Activated gamma-delta T cell treated with anti-CD3 and anti-CD28 coated beads, Interleukin-2, amount 50 U/mL, for 16 hours (primary cell): ENCODE data around the gene NRCAM.
"Not testable (repeated sequence)": the region's sequence is repeated elsewhere in the genome, so short reads cannot be mapped to it uniquely, and the experiment has no call there.

ENCODE experiments used
- DNase-seq: peaks from one replicate; pipeline ENCODE4 v3.0.0-alpha.2; 2020; ENCODE audit warnings: low read depth

NRCAM gene

DNA sequence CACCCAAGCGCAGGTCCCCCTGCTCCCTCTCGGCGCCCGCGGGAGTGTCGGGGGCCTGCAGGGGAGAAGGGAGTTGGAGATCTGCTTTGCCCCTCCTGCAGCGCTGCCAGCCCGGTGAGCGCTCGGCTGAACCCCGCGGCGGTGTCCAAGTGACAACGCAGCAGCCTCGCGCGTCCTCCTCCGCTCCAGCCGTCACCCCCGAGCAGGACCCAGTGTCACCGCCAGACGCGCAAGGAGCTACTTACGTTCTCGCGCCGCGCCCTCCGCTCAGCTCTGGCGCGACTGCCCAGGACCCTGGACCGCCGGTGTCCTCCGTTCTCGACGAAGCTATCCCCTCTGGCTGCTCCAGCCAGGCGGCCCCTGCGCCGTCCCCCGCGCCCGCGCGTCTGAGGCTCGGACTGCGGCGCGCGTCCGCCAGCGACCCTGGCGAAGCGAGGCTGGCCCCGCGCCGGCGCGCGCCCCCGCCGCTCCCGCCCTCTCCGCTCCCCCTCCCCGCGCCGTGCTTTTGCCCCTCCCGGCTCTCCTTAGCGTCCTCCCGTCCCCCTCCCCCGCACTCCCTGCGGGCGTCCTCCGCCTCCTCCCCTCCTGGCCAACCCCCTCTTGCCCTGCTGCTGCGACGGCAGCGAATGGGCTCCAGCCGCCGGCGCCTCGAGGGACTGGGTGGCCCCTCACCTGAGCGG is at the start of gene NRCAM:
NRCAM (minus strand) TSS at position 439 of the 680 bp plus-strand sequence. CDS start 216,372 bp downstream, outside the sequence.
- DNase-seq = no peak

DNA sequence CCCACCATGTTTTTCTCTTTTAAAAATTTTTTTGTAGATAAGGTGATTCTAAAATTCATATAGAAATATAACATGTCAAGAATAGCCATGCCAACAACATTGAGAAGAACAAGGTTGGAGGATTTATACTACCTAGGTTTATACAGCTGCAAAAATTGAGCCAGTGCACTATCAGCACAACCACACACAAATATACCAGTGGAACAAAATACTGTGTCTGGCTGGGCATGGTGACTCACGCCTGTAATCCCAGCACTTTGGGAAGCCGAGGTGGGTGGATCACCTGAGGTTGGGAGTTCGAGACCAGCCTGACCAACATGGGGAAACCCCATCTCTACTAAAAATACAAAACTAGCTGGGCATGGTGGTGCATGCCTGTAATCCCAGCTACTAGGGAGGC is 48.3 kb upstream of the NRCAM start:
- DNase-seq = not testable (repeated sequence)

DNA sequence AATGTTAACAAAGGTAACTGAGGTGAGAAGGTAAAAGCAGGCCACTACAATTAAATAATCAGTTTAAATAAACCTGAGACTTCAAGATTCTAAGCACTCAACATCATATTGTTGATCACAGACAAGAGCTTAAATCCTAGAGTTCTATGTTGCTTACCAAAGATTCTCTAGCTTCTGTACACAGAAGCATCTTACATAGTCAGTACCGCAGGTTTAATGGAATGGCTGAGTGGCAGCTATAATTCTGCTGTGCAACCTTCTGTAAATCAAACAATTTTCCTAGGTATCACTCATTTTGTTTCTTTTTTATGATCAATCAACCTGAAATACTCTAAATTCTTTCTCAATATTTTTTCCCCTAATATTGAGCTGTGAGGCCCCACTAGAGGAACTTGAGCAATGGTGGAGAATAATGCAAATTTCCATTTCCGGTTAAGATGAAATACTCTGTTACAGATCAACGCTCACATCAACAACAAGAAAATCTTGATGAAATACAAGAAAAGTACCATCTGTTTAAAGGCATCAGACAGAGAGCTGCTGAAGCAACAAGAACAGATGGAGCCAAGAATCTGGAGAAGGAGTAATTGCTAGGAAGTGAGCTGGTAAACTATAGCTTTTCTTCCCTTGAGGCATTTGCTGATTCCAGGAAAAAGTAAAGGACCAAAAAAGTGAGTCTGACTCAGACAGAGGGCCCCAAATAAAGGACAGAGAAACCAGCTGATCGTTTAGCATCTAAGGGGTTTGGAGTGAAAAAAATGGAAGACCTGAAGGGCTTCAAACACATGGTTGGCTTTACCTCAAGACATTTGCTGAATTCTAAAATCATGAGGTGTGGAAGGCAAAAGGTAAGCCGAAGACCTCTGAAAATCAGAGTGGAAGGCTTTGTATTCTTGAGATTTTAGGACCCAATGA is 47.1 kb upstream of the NRCAM start:
- no peak for DNase-seq

DNA sequence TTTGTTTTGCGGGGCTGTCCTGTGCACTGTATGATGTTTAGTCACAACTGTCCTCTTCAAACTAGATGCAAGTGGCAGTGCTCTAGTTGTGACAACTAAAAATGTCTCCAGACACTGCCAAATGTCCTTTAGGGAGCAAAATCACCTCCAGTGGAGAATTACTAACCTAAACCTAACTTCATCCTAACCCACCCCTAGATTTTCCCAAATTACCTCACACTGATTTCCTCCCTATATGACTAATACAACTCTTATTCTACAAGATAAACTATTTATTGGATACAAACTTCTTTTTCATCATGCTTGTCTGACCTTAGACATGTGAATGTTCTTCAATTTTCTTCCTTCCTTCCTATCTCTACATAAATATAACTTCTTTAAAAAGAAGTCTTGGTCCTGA is 43.3 kb upstream of the NRCAM start:
- no peak for DNase-seq

DNA sequence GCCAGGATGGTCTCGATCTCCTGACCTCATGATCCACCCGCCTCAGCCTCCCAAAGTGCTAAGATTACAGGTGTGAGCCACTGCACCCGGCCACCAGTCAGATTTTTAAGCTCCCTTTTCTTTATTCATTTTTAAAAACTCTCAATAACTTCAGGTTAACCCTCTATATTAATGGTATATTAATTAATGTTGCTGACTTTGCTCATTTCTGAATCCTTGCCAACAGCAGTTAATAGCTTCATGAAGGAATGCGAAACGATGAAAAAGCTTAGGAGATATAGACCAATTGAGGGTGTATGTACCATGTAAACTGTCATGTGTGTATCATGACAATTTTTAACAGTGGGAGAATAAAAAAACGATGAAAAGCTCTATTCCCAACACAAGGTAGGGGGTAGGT is 42.2 kb upstream of the NRCAM start:
- no peak for DNase-seq

DNA sequence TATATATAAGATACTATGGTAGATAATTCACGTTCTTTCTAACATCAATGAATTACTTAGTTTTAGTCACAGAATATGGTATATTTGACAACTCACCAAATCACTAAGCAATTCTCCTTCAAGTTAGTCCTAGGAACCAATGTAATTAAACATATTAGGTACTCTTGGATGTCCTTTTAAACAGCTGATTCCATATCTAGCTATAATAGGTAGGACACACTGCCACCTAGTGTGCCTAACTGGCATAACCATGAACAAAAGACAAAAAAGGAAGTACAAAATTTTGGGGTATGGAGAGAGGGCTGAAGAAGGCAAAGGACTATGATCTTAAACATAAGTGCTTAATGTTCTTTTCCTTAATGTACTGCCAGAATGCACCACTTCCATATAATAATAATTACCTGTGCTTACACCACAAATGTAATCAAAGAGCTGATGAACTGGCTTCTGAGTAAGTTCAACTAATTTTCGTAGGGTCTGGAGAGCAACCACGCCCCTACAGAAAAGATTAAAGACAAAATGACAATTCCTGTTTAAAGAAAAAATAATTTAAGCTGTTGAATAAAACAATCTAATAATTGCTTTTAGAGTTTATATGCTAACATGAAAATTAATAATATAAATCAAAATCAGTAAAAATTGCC is 41.0 kb upstream of the NRCAM start:
- DNase-seq = no peak

DNA sequence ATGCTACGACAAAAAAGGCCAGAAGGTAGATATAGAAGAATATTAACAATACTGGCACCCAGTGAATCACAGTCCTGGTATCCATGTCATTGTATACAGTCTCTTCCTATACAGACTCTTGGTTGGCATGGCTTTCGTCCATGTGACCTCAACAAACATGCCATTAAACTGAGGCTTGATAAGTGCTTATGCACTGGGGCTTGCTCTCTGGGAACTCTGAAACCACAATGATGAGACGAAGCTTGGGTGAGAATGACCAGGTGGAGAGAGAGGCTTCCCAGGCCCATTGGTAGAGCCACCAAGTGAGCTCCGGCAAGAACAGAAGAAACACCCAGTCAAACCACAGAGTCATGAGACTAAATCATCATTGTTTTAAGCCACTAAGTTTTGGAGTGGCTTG is 36.5 kb upstream of the NRCAM start:
- DNase-seq = no peak

DNA sequence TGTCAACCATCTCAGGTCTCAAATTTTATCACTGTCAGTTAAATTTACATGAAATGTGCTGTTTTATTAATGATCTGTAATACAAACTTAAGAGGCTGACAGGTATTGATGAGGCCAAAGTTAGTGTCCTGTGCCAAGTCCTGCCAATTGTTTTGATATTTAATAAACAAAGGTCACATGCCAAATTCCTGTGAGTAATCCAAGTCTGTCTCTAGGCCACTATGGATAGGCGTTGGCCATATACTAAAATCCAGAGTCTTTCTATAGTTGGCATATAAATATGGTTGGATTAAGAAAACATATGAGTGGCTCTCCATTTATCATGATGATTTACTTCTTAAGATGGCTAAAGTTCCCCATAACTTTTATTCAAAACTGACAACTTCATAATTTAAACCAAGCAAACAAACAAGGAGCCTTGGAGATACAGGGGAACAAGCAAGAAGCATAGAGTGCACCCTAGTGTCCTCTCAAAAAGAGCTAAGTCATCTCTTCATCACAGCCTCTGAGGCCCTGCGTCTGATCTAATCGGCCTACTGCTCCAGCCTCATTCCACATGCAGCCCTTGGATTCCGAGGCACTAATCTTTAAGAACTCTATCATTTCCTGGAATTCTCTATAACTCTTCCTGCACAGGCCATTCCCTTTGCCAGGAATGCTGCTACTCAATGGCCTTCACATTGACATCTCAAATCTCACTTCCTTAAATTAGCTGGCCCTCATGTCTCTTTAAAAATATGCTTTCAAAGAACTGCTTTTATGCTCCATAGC is 32.7 kb upstream of the NRCAM start:
- DNase-seq = no peak

DNA sequence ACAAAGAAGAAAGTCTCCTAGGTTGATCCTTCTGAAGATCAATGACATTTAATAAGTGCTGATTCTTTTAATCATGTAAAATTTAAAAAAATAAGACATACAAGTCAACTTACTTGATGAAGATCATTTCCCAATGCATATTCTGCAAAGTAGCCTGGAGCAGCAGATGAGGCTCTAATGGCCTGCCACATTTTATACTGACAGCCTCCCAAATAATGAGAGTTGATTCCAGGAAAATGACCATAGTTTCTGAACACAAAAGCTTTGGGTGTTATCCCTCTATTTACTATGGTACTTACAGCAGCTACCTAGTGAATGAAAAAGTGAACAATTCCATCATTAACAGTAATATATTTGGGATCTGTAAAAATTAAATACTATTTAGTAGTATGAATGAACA is 31.4 kb upstream of the NRCAM start:
- DNase-seq = no peak

DNA sequence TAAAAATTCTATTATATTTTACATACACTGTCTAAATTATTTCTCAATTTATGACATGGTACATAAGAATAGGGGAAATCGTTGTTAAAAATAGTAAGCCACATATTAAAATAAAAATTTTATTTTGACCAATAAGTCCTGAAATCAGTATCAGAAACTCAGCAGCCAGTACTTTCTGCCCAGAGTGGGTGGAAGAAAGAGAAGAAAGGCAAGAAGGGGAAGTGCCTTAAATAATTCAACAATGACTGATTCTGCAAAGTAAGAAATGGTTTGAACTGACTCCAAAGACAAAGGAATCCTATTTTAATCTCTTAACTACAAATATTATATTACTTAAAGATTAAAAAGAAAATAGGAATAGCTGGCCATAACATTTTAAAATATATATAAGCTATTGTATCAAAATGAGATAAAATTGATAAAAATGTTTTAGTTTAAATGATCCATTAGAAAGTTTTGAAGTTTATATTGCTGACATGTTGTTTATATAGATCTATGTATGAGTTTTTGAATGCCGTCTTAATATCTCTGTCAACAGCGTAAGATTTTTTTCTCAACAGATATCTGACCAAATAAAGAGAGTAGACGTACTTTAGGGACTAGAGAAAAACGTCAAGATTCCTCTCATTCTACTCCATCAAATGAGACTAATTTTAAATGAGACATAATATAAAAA is 30.2 kb upstream of the NRCAM start:
- DNase-seq = no peak

DNA sequence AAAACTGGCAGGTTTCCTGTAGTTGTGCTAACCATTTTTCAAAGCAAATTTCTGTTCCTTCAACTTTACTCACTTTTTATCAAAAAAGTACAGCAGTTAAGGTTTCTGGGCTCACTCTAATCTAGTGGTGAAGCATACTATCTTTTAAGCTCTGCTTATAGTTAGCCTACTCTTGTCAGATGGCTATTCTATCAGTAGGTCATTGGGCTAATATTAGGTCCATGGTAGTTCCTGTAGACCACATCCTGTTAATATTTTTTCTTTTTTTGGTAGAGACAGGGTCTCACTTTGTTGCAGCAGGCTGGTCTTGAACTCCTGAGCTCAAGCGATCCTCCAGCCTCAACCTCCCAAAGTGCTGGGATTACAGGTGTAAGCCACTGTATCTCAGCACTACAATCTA is 27.9 kb upstream of the NRCAM start:
- DNase-seq = no peak

DNA sequence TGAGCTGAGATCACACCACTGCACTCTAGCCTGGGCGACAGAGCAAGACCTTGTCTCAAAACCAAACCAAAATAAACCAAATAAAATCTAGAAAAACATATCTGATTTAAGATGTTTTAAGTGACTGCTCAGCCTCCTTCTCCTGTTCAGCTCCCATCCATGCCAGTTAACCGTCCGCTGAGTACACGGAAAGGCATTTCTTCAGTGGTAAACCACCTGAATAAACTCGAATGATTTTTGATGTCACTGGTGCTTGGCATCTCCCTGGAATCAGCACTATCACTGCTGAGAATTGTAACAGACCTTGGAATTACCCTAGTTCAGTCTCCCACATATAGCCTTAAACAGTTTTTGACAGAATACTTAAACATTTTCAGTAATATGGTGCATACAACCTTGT is 24.1 kb upstream of the NRCAM start:
- DNase-seq = no peak

DNA sequence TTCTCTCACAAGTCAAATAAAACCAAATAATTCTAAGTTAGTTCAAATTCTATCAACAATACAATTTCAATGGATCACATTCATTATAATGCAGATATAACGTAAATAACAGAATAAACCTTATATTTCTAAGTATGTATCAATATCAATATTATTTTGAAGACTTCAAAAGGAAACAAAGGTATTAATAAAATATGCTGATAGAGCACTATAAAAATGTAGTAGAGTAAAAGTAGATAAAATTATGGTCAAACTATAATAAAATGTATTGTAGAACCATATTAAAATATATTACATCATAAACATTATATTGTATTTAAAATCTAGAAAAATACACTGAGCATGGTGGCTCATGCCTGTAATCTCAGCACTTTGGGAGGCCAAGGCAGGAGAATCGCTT is 23.5 kb upstream of the NRCAM start:
- DNase-seq = no peak

DNA sequence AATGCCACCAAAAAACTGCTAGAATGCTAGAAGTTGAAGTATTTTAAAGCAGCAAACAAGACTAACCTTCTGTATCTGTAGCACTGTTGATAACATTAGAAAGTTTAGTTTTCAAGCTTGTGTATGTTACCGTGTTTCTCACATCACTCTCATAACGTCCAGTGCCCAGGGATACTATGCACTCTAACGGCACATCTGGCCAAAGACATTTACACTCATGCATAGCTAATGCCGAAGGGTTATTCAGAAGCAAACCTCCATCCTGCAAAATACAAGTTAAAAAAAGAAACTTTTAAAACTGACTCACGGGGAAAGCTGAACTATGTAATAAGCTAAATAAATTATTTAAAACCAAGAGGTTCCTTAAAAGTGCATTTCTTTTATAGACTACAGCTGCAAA is 22.9 kb upstream of the NRCAM start:
- DNase-seq = no peak

DNA sequence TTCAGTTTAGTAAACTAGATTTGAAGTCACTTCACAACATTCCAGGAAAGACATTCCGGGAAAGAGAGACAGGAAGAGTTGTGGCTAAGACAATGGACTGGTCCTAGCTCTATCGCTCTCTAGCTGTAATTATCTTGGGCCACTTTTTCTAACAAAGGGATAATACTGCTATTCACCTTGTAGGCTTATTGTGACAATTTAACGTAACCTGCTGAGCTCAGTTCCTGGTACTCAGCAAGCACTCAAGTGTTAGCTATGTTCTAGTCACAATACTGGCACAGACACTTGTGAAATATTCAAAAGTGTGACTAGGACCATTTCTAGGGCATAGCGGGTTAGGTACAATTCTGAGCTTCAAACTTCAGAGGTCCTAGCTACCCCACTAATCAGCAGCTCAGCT is 12.0 kb upstream of the NRCAM start:
- DNase-seq = no peak

DNA sequence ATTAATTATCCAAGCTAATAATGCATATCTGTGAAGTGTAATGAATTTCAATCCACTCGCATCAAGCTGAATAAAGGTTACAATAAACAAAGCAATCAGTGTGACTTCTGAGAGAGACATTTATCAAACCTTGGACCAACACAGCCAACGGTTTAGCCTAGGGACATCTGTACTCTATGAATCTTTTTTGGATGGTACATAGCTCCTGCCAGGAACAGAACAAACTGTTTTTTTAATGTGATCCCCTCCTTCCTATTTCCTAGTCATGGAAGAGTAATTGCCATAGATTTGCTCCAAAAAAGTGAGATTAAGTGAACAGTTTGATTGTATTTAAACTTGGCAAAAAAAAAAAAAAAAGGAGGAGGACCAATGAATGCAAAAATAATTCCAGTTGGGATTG is 11.2 kb upstream of the NRCAM start:
- DNase-seq = no peak

DNA sequence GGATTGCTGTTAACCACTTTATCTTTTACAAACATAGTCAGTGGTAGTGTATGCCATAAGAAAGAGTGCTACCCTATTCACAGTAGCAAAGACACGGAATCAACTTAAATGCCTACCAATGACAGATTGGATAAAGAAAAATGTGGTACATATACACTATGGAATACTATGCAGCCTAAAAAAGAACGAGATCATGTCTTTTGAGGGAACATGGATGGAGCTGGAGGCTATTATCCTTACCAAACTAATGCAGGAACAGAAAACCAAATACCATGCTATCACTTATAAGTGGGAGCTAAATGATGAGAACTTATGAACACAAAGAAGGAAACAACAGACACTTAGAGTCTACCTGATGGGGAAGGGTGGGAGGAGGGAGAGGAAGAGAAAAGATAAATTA is 10.1 kb upstream of the NRCAM start:
- DNase-seq = not testable (repeated sequence)

DNA sequence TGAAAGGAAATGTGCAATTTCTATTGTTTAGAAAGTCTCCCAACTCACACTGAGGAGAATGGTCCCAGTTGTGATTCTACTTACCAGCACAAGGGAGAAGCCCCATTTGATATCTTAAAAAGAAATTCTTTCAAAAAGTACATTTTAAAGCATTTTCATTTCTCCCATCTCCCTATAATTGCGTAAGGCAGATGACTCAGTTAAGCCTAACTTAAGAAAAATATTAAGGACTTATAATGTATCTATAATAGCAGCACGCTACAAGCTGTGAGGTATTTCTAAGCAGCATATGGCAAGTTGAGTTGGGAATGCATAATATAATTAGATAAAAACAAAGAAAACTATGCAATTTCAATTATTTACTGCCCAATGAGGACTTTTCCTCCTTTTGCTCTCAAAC is 8.5 kb upstream of the NRCAM start:
- DNase-seq = no peak

DNA sequence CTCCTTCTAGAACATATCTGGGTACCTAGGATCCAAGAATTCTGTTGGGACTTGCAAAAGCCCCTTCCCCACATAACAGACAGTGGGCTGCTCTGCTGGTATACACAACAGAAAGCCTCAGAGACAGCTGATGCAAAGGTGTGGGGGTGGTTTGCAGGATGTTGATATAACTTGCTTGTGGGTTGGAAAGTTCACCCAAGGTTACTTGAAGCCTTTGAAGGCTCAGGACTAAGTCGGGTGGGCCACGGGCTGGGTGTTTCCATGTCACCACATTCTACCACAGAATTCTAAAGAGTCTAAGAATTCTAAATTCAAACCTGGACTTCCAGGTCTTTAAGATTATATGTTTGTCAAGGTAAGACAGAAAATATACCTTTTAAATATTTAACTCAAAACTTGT is 7.4 kb upstream of the NRCAM start:
- DNase-seq = no peak

DNA sequence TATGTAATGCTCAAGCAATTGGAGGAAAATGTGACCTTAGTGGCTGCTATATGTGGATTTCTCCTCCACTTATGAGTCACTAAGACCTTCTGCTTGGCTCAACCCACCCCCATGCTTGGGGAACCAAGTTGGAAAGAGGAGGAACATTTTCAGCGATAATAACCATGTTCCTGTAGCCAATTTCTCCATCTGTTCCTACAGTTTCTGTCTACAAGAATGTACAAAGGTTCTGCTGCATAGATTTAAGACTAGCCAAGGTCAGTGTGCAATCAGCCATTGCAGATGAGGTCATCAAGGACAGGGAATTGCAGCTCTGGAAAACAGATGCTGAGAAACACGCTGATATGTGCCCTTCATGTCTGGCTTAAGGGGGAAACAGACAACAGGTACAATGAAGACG is 5.6 kb upstream of the NRCAM start:
- no peak for DNase-seq

DNA sequence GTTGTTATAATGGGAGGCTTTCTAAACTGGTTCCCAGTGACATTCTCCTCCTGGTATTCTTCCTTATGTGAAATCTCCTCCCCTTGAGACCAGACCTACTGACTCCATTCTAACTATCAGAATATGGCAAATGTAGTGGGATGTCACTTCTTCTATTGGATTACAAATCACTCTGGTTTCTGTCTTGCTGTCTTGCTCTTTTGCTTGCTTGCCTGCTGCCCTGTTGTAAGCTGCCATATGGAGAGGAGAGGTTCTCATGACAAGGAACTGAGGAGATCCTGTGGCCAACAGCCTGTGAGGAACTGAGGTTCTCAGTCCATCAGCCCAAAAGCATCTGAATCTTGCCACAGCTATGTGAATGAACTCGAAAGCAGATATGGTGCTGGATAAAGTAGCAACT is 4.7 kb upstream of the NRCAM start:
- DNase-seq = no peak
